Kidney epithelial cell (primary cell): ENCODE results near the gene ZNF280B. TPM values are rescaled to one million over a fixed set of nuclear protein-coding genes. Genes with fewer than 3 reads are reported as not detected.

ENCODE experiments used
- DNase-seq: peaks from one replicate; pipeline ENCODE4 v3.0.0-alpha.2; 2010; ENCODE audit warnings: low read depth
- H3K27me3 ChIP-seq: 2 replicates; pipeline ENCODE4 v1.6.0; 2011; ENCODE audit warnings: low read length; ENCODE audit not compliant: control insufficient read depth, insufficient read depth
- H3K36me3 ChIP-seq: 2 replicates; pipeline ENCODE4 v1.5.1; 2011; ENCODE audit warnings: low read length; ENCODE audit not compliant: control insufficient read depth, insufficient read depth
- H3K4me3 ChIP-seq: 2 replicates; pipeline ENCODE4 v1.5.1; 2011; ENCODE audit warnings: low read depth, mild to moderate bottlenecking, control low read depth, low read length
- CTCF ChIP-seq: IDR thresholded peaks from 2 replicates; pipeline ENCODE4 v1.5.1; 2011; ENCODE audit warnings: mild to moderate bottlenecking, moderate library complexity, low read length, control low read depth, inconsistent platforms; ENCODE audit not compliant: insufficient read depth, poor library complexity, severe bottlenecking
- total RNA-seq: library from RNA; depleted of rRNA; stranded (reverse); fragments of >200 nt; gene quantifications from 2 replicates; pipeline ENCODE4 v1.2.3, GENCODE V29; 2015

The ZNF280B gene
- total RNA-seq, 1 donor from 2014 or later: 4.0 TPM

- no peak for TF ChIP-seq CTCF
- H3K4me3 ChIP-seq: no peak overlapping the region
- H3K27me3 ChIP-seq: no peaks in the 10 kb centered on the region
- DNase-seq: no peak
- no peaks in the 10 kb centered on the region for H3K36me3 ChIP-seq
Measured at GRCh38 chr22:22531770-22532546, 23.4 kb upstream of the ZNF280B start.

- no peak for TF ChIP-seq CTCF
- Histone ChIP-seq H3K4me3 (no peak overlapping the region), H3K27me3 (no peaks in the 10 kb centered on the region), H3K36me3 (no peaks in the 10 kb centered on the region)
- no peak for DNase-seq
Measured at GRCh38 chr22:22528780-22529179, 20.2 kb upstream of the ZNF280B start.

GRCh38 chr22:22527312-22527711 is 18.8 kb upstream of the ZNF280B start:
- no peak for TF ChIP-seq CTCF

GRCh38 chr22:22526125-22526912 is 17.8 kb upstream of the ZNF280B start:
- DNase-seq: no peak
- TF ChIP-seq CTCF: no peak
- Histone ChIP-seq H3K27me3 (no peaks in the 10 kb centered on the region), H3K36me3 (no peaks in the 10 kb centered on the region), H3K4me3 (no peak overlapping the region)

More at GRCh38 chr22:22527312-22527711, 18.8 kb upstream of the ZNF280B start:
- Histone ChIP-seq H3K36me3 (no peaks in the 10 kb centered on the region), H3K4me3 (no peak overlapping the region), H3K27me3 (no peaks in the 10 kb centered on the region)
- DNase-seq: no peak

GRCh38 chr22:22523494-22523893 is 15.0 kb upstream of the ZNF280B start:
- TF ChIP-seq CTCF: no peak

GRCh38 chr22:22521631-22522030 is 13.1 kb upstream of the ZNF280B start:
- Histone ChIP-seq H3K4me3 (no peak overlapping the region), H3K27me3 (no peaks in the 10 kb centered on the region), H3K36me3 (no peaks in the 10 kb centered on the region)
- DNase-seq: no peak
- no peak for TF ChIP-seq CTCF

More at GRCh38 chr22:22523494-22523893, 15.0 kb upstream of the ZNF280B start:
- DNase-seq: no peak
- no peaks in the 10 kb centered on the region for H3K36me3 ChIP-seq
- H3K4me3 ChIP-seq: no peak overlapping the region
- no peaks in the 10 kb centered on the region for H3K27me3 ChIP-seq
